Measurements from ENCODE around the gene PAX5. TPM values are rescaled to one million over a fixed set of nuclear protein-coding genes. Genes with fewer than 3 reads are reported as not detected.

The PAX5 gene
- total RNA-seq, 1 donor from 2014 or later = 0.18 TPM

- TF ChIP-seq CTCF (IDR thresholded peaks at IDR 0.05) = no peak
- intact Hi-C loops (cut with DNase I) = no loop called here
- H3K36me3 ChIP-seq = no peaks in the 10 kb centered on the region
- no peak for DNase-seq
- H3K27me3 ChIP-seq (ENCODE audit: low read depth) = peaks cover 5% of the 10 kb centered on the region
- H3K4me1 ChIP-seq = no peaks in the 10 kb centered on the region
- H3K4me3 ChIP-seq = no peak overlapping the region
- no peak overlapping the region for H3K27ac ChIP-seq
- H3K9me3 ChIP-seq = no peaks in the 10 kb centered on the region
- no peak for ATAC-seq
Measured at GRCh38 chr9:36861528-36862205, 172.4 kb downstream of the PAX5 start.

DNA sequence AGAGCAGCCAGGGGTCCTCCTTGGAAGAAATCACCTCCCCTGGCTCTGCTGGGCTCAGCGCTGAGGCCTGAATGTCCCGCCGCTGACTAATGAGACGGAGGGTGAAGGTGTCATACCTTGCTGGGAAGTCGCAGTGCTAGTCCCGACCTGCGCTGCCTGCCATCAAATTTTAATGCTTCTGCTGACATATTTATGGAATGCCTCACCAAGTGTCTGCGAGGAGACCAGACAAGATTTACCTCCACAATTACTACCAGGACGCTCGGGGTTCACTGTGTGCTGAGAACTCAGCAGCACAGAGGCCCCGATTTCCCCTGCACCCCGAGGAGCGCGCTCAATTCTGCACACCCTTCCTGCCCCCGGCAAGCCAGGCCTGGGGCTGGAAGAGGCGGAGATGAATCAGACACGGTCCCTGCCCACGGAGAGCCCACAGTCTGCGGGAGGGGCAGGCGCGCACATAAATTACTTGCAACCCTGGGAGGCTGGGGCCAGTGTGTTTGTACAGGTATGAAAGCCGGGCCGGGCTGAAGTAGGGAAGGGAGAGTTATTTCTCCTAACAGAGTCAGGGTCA lies 175.2 kb downstream of the PAX5 start:
- Histone ChIP-seq H3K4me1 (no peaks in the 10 kb centered on the region), H3K4me3 (no peak overlapping the region), H3K36me3 (no peaks in the 10 kb centered on the region), H3K27me3 (ENCODE audit: low read depth) (peaks cover 5% of the 10 kb centered on the region), H3K27ac (no peak overlapping the region), H3K9me3 (no peaks in the 10 kb centered on the region)
- TF ChIP-seq CTCF (IDR thresholded peaks at IDR 0.05) = no peak
- no peak for DNase-seq
- no peak for ATAC-seq
- intact Hi-C loops (cut with DNase I) = no loop called here

DNA sequence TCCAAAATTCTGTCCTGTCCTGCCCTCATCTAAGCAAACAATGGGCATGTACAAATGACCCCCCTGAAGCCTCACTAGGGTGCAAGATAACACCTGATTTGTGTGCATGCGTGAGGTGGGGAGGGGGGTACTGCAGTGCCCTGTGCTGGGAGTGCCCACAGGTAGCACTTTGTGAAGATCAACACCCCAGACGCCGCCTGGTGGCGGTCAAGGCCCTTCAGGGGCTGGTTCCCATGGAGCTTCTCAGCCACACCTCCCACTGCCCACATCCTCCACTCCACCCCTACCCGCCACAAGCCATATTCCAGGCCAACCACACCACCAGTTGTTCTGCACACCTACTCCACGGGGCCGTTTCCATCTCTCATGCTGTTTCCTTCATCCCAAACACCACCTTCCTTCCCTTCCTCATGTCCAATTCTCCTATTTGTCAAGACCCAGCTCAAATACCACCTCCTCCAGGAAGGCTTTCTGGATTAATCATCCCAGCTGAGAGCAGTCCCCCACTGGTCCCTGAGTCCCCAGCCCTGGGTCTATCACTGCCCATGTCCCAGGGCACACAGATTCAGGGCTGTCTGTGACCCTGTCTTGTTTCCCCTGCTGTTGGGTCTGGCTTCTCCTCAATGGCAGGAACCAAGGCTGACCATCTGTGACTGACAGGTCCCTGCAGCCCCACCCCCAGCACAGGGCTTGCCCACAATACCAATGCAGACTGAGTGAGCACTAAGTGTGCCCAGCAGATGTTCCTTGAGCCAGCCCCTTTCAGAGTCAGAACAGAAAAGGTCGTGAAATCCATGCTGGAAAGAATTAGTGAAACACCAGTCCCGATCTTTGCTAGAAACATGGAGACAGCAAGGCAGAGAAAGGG lies 178.4 kb downstream of the PAX5 start:
- H3K4me1 ChIP-seq = no peaks in the 10 kb centered on the region
- no peaks in the 10 kb centered on the region for H3K9me3 ChIP-seq
- H3K27me3 ChIP-seq (ENCODE audit: low read depth) = no peaks in the 10 kb centered on the region
- no peak overlapping the region for H3K4me3 ChIP-seq
- H3K27ac ChIP-seq = no peak overlapping the region
- peak; percentile 33 to 43 for ATAC-seq
- intact Hi-C loops (cut with DNase I) = no loop called here
- no peak for TF ChIP-seq CTCF (IDR thresholded peaks at IDR 0.05)
- no peaks in the 10 kb centered on the region for H3K36me3 ChIP-seq
- DNase-seq = no peak

DNA sequence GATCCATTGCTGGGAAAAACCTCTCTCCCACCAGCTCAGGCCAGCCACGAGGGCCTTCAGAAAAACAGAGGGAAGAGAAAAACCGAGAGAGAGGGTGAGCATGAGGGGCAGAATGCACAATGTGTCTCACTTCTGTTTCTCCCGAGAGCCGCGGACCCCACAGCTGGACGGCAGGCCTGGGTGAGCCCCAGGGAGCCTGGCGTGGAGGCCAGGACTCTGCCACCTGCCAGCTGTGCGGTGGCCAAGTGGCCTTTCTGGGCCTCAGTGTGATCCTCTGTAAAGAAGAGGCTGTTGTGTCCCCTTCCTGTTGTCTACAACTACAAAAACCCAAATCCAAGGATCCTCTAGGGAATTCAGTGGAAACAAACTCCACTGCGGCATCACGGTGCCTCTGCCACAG lies 179.3 kb downstream of the PAX5 start:
- no peak overlapping the region for H3K4me3 ChIP-seq
- intact Hi-C loops (cut with DNase I) = no loop called here
- H3K27me3 ChIP-seq (ENCODE audit: low read depth) = no peaks in the 10 kb centered on the region
- no peaks in the 10 kb centered on the region for H3K4me1 ChIP-seq
- H3K36me3 ChIP-seq = no peaks in the 10 kb centered on the region
- DNase-seq (no peak), ATAC-seq (no peak)
- H3K27ac ChIP-seq = no peak overlapping the region
- no peaks in the 10 kb centered on the region for H3K9me3 ChIP-seq
- TF ChIP-seq CTCF (IDR thresholded peaks at IDR 0.05) = no peak

DNA sequence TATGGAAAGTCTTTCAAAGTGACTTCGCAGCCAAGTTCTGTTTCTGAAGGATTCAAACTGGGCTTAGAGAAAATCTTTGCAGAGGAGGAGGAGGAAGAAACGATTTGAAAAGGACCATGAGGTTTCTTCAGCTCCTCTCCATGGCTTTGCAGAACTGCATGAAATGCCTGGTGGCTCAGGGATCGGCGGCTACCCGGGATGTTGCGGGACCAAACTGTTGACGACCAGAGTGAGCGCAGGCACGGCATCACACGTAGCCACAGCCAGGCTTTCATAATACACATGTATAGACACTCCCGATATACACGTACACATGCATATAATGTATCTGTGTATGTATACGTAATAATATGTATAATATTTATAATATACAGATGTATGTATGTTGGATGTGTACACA lies 180.0 kb downstream of the PAX5 start:
- no peak for ATAC-seq
- intact Hi-C loops (cut with DNase I) = no loop called here
- Histone ChIP-seq H3K27me3 (ENCODE audit: low read depth) (no peaks in the 10 kb centered on the region), H3K36me3 (no peaks in the 10 kb centered on the region), H3K9me3 (no peaks in the 10 kb centered on the region), H3K4me3 (no peak overlapping the region), H3K27ac (no peak overlapping the region), H3K4me1 (no peaks in the 10 kb centered on the region)
- DNase-seq = no peak
- no peak for TF ChIP-seq CTCF (IDR thresholded peaks at IDR 0.05)

Data from lower lobe of right lung (tissue), 2 donors.